HepG2 (cell line): ENCODE data around the gene DOCK4.

ENCODE experiments used
- NR1H2 ChIP-seq: sonication (generic); formaldehyde crosslinking; IDR thresholded peaks from 2 replicates; pipeline ENCODE4 v1.8.1; 2022; ENCODE audit warnings: low read depth, missing genetic modification reagents, borderline replicate concordance
- POLR2AphosphoS5 ChIP-seq: IDR thresholded peaks from 2 replicates; pipeline ENCODE4 v1.6.1; 2012; ENCODE audit warnings: low read depth, low read length

- TF ChIP-seq NR1H2 (CRISPR knock-in tag) (no peak), POLR2AphosphoS5 (no peak)
These were observed 184.7 kb downstream of the DOCK4 start for GRCh38 chr7:112021379-112022044.
